OCI-M1 (cell line): ENCODE measurements around the gene GALNT14.
"Not testable (repeated sequence)": the region's sequence is repeated elsewhere in the genome, so short reads cannot be mapped to it uniquely, and the experiment has no call there.

Source experiments
- DNase-seq: peaks from one replicate; lab custom pipeline; 2025; lab: John Stamatoyannopoulos, UW

The GALNT14 gene

GRCh38 chr2:30940839-30941238 is 197.4 kb downstream of the GALNT14 start:
- no peak for DNase-seq

- no peak for DNase-seq
These were observed 198.9 kb downstream of the GALNT14 start for GRCh38 chr2:30939364-30939763.

GRCh38 chr2:30938196-30938595 is 200.0 kb downstream of the GALNT14 start:
- DNase-seq = no peak

- peak; percentile 3 for DNase-seq
These were observed 201.3 kb downstream of the GALNT14 start for GRCh38 chr2:30936977-30937376.

GRCh38 chr2:30935795-30936194 is 202.4 kb downstream of the GALNT14 start:
- DNase-seq = no peak

GRCh38 chr2:30934066-30934465 is 204.2 kb downstream of the GALNT14 start:
- no peak for DNase-seq

- DNase-seq = no peak
These were observed 204.7 kb downstream of the GALNT14 start for GRCh38 chr2:30933496-30933895.

- DNase-seq = no peak
These were observed 205.4 kb downstream of the GALNT14 start for GRCh38 chr2:30932870-30933269.

- no peak for DNase-seq
These were observed 206.3 kb downstream of the GALNT14 start for GRCh38 chr2:30931841-30932407.

GRCh38 chr2:30930716-30931115 is 207.5 kb downstream of the GALNT14 start:
- no peak for DNase-seq

GRCh38 chr2:30927465-30928075 is 210.7 kb downstream of the GALNT14 start:
- no peak for DNase-seq

GRCh38 chr2:30926606-30927005 is 211.6 kb downstream of the GALNT14 start:
- DNase-seq = no peak

- no peak for DNase-seq
These were observed 214.6 kb downstream of the GALNT14 start for GRCh38 chr2:30923623-30924022.

GRCh38 chr2:30920511-30920910 is 217.7 kb downstream of the GALNT14 start:
- DNase-seq = no peak

GRCh38 chr2:30915486-30915885 is 222.8 kb downstream of the GALNT14 start:
- DNase-seq = peak; percentile 1

GRCh38 chr2:30914456-30914855 is 223.8 kb downstream of the GALNT14 start:
- DNase-seq = no peak

- no peak for DNase-seq
These were observed 226.2 kb downstream of the GALNT14 start for GRCh38 chr2:30912056-30912455.

- no peak for DNase-seq
These were observed 226.9 kb downstream of the GALNT14 start for GRCh38 chr2:30911327-30911726.

- no peak for DNase-seq
These were observed 227.6 kb downstream of the GALNT14 start for GRCh38 chr2:30910686-30911085.

- not testable (repeated sequence) for DNase-seq
These were observed 233.8 kb downstream of the GALNT14 start for GRCh38 chr2:30904437-30904836.

- no peak for DNase-seq
These were observed 234.9 kb downstream of the GALNT14 start for GRCh38 chr2:30903326-30903725.

- DNase-seq = no peak
These were observed 237.9 kb downstream of the GALNT14 start for GRCh38 chr2:30900381-30900780.

- no peak for DNase-seq
These were observed 238.7 kb downstream of the GALNT14 start for GRCh38 chr2:30899516-30900054.

GRCh38 chr2:30897539-30897938 is 240.7 kb downstream of the GALNT14 start:
- DNase-seq = no peak
